Fibroblast of skin of right quadriceps (primary cell): ENCODE data around the gene IFT20.
"Not testable (repeated sequence)": the region's sequence is repeated elsewhere in the genome, so short reads cannot be mapped to it uniquely, and the experiment has no call there.

ENCODE experiments used
- DNase-seq: peaks from one replicate; pipeline ENCODE4 v3.0.0-alpha.2; 2013

IFT20 gene

GRCh38 chr17:28363776-28364650, 28.7 kb upstream of the IFT20 start:
- no peak for DNase-seq

- no peak for DNase-seq
Observed at GRCh38 chr17:28363186-28363585, 27.9 kb upstream of the IFT20 start.

GRCh38 chr17:28357901-28358197, 22.6 kb upstream of the IFT20 start:
- no peak for DNase-seq

GRCh38 chr17:28357061-28357900, 22.0 kb upstream of the IFT20 start, which contains the start of gene POLDIP2:
Gene POLDIP2 (minus strand): TSS chr17:28357527. CDS start chr17:28357448, 79 bp downstream.
- DNase-seq = peak; percentile 94

- no peak for DNase-seq
Observed at GRCh38 chr17:28350271-28350670, 15.0 kb upstream of the IFT20 start.

- no peak for DNase-seq
Observed at GRCh38 chr17:28348979-28349378, 13.7 kb upstream of the IFT20 start.

- peak; percentile 85 for DNase-seq
Observed at GRCh38 chr17:28347261-28347891, 12.1 kb upstream of the IFT20 start.

GRCh38 chr17:28346746-28347246, 11.5 kb upstream of the IFT20 start:
- DNase-seq = no peak

GRCh38 chr17:28346199-28346580, 10.9 kb upstream of the IFT20 start:
- no peak for DNase-seq

- no peak for DNase-seq
Observed at GRCh38 chr17:28345419-28346198, 10.3 kb upstream of the IFT20 start.

- DNase-seq = no peak
Observed at GRCh38 chr17:28344435-28344901, 9.2 kb upstream of the IFT20 start.

GRCh38 chr17:28344011-28344410, 8.7 kb upstream of the IFT20 start:
- no peak for DNase-seq

- DNase-seq = no peak
Observed at GRCh38 chr17:28343491-28343932, 8.2 kb upstream of the IFT20 start.

- no peak for DNase-seq
Observed at GRCh38 chr17:28342313-28342712, 7.0 kb upstream of the IFT20 start.

GRCh38 chr17:28341516-28341915, 6.2 kb upstream of the IFT20 start:
- DNase-seq = no peak

- DNase-seq = no peak
Observed at GRCh38 chr17:28340374-28340773, 5.1 kb upstream of the IFT20 start.

- no peak for DNase-seq
Observed at GRCh38 chr17:28339431-28339830, 4.2 kb upstream of the IFT20 start.

- DNase-seq = not testable (repeated sequence)
Observed at GRCh38 chr17:28338769-28339212, 3.5 kb upstream of the IFT20 start.

GRCh38 chr17:28338056-28338768, 2.9 kb upstream of the IFT20 start:
- DNase-seq = peak; percentile 65

- peak; percentile 89 for DNase-seq
Observed at GRCh38 chr17:28335959-28336871, 943 bp upstream of the IFT20 start.
